NCI-H2227 (cell line): ENCODE results near the gene GLOD4.
"Not testable (repeated sequence)": the region's sequence is repeated elsewhere in the genome, so short reads cannot be mapped to it uniquely, and the experiment has no call there.

Experiments
- DNase-seq: peaks from one replicate; lab custom pipeline; 2025; ENCODE audit not compliant: unreplicated experiment; lab: John Stamatoyannopoulos, UW

The GLOD4 gene

DNA sequence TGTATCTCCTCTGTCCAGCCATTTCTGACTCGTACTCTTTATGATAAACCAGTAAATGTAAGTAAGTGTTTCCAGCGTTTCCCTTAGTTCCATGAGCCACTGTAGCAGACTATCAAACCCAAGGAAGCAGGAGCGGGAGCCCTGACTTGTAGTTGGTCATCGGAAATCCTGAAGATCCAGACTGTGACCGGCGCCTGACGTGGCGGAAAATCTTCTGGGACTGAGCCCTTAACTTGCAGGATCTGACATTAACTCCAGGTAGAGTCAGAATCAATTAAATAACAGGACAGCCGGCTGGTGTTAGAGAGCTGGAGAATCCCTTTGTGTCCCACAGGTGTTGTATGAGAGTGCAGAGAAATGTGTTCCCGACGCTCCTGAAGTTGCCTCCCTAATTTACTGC is 4.0 kb downstream of the GLOD4 start:
- no peak for DNase-seq

GRCh38 chr17:774313-774584 is 7.8 kb downstream of the GLOD4 start:
- no peak for DNase-seq

- no peak for DNase-seq
These were observed 8.4 kb downstream of the GLOD4 start for GRCh38 chr17:773467-774312.

GRCh38 chr17:773016-773415 is 9.1 kb downstream of the GLOD4 start:
- no peak for DNase-seq

GRCh38 chr17:767076-767475 is 15.0 kb downstream of the GLOD4 start:
- no peak for DNase-seq

- DNase-seq = no peak
These were observed 21.7 kb downstream of the GLOD4 start for GRCh38 chr17:760371-760770.

DNA sequence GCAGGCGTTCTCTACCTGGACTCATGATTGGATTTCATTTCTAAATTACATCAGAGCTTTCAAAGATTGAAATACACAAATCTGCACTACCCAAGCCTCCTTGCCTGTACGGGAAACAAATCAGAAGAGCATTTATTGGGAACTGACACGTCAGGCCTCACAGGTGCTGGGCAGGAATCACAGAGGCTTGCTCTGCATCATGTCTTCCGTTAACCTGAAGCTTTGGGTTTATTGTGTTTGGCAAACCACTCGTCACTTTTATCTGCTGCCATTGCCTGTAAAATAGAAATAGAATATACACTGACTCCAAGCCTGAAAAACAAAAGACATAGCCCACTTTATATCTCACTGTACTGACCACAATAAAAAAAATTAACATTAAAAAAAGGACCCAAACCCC is 22.1 kb downstream of the GLOD4 start:
- DNase-seq = no peak

DNA sequence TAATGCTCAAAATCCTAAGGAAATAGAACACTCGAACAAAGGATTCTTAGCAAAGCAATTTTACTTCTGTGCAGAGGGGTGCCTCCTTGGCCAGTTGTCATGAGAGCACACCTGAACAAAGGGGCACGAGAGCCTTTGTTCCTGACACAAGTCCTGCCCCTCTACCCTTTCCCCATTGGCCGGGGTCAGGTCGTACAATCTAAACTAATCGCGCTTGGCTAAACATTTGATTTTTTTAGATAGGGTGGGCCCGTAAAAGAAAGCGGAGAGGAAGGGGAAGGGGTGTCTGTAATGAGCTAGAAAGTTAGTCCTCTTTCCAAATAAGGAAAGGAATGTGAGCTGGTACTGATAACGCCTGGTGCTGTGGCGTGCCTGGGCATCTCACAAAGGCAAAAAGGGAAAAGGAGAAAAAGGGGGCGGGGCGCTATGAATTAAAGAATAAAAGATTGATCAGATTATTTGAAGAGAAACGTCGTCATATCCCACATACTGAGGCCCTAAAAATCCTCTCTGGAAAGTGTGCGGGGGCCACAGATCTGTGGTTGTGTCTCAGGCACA is 26.0 kb downstream of the GLOD4 start:
- DNase-seq = not testable (repeated sequence)

DNA sequence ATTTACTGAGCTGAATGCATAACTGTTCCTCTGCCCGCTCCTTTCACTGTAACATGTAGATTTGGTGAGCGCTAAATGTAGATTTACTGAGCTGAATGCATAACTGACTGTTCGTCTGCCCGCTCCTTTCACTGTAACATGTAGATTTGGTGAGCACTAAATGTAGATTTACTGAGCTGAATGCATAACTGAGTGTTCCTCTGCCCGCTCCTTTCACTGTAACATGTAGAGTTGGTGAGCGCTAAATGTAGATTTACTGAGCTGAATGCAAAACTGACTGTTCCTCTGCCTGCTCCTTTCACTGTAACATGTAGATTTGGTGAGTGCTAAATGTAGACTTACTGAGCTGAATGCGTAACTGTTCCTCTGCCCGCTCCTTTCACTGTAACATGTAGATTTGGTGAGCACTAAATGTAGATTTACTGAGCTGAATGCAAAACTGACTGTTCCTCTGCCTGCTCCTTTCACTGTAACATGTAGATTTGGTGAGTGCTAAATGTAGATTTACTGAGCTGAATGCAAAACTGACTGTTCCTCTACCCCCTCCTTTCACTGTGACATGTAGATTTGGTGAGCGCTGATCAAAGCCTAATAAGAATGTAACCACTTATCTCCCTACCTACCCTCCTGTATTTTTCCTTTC is 26.6 kb downstream of the GLOD4 start:
- DNase-seq = not testable (repeated sequence)

GRCh38 chr17:753418-753817 is 28.7 kb downstream of the GLOD4 start:
- DNase-seq = no peak

DNA sequence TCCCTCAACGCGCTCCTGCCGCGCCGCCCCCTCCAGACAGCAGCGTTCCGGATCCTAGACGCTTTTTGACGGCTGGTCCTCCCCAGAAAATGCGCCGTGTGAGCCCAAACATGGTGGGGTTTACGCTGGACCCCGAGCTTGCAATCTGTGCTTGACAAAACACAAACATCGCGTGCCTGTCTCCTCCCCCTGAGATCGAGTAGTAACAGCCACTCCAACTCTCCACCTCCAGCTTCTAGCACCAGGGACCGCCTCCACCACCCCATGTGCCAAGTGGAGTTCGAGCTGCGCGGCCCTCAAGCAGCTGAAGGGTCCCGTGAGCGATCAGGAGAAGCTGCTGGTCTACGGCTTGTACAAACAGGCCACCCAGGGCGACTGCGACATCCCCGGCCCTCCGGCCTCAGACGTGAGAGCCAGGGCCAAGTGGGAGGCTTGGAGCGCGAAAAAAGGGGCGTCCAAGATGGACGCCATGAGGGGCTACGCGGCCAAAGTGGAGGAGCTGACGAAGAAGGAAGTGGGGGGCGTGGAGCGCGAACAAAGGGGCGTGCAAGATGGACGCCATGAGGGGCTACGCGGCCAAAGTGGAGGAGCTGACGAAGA is 29.4 kb downstream of the GLOD4 start:
- DNase-seq = peak; percentile 62

- DNase-seq = peak; percentile 93
These were observed 30.0 kb downstream of the GLOD4 start, which contains the start of gene GEMIN4 for GRCh38 chr17:752002-752619. TSS of gene GEMIN4 (minus strand) at chr17:752264. CDS start at chr17:752142, 122 bp downstream.

DNA sequence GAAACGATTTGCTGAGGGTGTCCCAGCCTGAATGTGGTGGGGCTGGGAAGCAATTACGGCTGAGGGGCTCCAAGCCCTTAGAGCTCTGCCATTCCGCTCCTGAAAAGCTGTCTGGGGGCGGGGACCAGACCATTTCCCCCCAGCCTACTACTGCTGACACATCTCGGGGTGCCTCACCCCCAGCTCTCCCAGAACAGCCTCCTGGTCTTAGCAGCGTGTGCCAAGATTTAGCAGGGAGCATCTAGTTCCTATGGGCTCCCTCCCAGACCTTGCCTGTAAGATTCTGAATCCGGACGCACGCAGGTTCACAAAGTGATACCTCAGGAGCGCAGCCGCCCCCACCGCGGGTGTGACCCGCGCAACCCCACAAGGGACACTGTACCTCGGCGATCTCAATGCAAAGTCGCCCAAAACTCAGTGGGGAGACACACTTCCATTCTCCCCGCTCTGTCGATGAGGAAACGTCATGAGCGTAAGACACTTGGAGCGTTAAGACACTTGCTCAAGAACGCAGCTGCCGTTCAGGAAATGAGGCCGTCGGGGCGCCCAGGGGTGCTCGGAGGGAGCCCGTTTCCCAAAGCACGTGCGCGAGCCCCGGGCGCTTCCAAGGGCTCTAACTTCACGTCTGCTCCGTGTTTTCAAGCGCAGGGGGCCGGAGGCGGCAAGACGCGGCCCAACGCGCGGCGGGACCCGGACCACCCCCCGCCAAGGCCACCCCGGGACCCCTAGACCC is 30.6 kb downstream of the GLOD4 start:
- DNase-seq = peak; percentile 38

DNA sequence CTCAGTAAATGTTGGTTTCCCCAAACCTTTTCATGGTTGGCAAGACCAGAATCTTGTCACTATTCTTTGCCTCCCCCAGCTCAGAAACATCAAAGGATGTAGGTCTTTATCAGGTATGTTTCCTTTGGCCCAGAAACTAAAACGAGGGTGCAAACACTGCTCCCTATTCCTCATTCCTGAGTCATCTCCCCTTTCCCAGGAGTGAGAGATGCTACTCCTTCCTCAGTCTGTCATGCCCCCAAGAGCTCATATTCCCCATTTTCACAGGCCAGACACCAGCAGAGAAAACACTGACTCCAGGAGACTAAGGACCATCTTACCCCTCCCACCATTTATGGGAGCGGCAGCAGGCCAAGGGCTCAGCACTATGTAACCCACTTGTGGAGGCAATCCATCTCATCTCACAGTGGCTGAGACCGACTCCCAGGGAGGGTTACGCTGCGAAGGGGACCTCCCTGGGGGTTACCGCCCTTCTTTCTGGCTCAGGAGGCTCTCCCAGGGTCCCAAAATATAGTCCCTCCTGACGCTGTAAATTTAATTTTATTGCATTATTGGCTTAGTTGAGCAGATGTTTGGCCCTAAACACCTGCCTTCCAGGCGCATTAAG is 31.5 kb downstream of the GLOD4 start:
- no peak for DNase-seq

- DNase-seq = not testable (repeated sequence)
These were observed 32.7 kb downstream of the GLOD4 start for GRCh38 chr17:749359-749758.

DNA sequence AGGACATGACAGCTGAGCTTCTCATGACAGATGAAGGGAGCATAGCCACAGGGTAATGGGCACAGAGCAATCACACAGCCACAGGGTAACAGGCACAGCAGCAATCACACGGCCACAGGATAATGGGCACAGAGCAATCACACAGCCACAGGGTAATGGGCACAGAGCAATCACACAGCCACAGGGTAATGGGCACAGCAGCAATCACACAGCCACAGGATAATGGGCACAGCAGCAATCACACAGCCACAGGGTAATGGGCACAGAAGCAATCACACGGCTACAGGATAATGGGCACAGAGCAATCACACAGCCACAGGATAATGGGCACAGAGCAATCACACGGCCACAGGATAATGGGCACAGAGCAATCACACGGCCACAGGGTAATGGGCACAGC is 33.5 kb downstream of the GLOD4 start:
- not testable (repeated sequence) for DNase-seq

- DNase-seq = no peak
These were observed 35.1 kb downstream of the GLOD4 start for GRCh38 chr17:746783-747629.

DNA sequence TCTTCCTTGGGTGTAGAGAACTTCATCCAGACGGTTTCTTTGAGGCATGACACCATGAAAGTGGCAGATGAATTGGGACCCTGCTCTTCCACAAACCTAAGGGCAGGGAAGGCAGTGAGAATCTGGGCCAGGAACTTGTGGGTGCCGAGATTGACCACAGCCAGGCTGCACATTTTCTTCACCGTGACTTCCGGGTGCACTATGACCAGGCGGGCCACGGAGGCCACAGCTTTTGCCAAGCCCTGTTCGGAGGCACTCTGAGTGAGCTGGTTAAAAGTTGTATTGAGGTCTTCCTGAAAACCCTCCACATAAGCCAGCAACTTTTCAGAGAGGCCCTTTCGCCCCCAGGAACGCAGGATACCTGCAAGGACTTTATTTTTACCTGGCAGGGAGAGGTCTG is 35.9 kb downstream of the GLOD4 start:
- no peak for DNase-seq

- no peak for DNase-seq
These were observed 36.7 kb downstream of the GLOD4 start for GRCh38 chr17:745406-745805.

- DNase-seq = no peak
These were observed 37.1 kb downstream of the GLOD4 start for GRCh38 chr17:744937-745336.
